ENCODE measurements around the gene CAB39L. TPM values are rescaled to one million over a fixed set of nuclear protein-coding genes. Genes with fewer than 3 reads are reported as not detected.

CAB39L gene
- total RNA-seq, 2 donors from 2014 or later, result 3.4 to 5.9 TPM

GRCh38 chr13:49453465-49453864, 9.6 kb upstream of the CAB39L start:
- no peak for DNase-seq
- peaks cover 24% of the 10 kb centered on the region for H3K4me1 Mint-ChIP-seq
- H3K4me3 Mint-ChIP-seq, result no peak overlapping the region
- no peaks in the 10 kb centered on the region for H3K27me3 Mint-ChIP-seq
- no peaks in the 10 kb centered on the region for H3K9me3 ChIP-seq (ENCODE audit: control insufficient read depth, low read length, poor library complexity, severe bottlenecking)
- no peak overlapping the region for H3K27ac Mint-ChIP-seq
- ATAC-seq, result no peak
- peaks cover 9% of the 10 kb centered on the region for H3K36me3 Mint-ChIP-seq (ENCODE audit: low read depth)

- Mint-ChIP-seq H3K4me3 (no peak overlapping the region), H3K27ac (no peak overlapping the region), H3K4me1 (peaks cover 23% of the 10 kb centered on the region), H3K36me3 (ENCODE audit: low read depth) (peaks cover 8% of the 10 kb centered on the region), H3K27me3 (no peaks in the 10 kb centered on the region)
- H3K9me3 ChIP-seq (ENCODE audit: control insufficient read depth, low read length, poor library complexity, severe bottlenecking), result no peaks in the 10 kb centered on the region
- DNase-seq (no peak), ATAC-seq (no peak)
Observed at GRCh38 chr13:49452725-49453457, 9.0 kb upstream of the CAB39L start.

- H3K4me1 Mint-ChIP-seq, result peaks cover 36% of the 10 kb centered on the region
- H3K9me3 ChIP-seq (ENCODE audit: control insufficient read depth, low read length, poor library complexity, severe bottlenecking), result no peaks in the 10 kb centered on the region
- no peaks in the 10 kb centered on the region for H3K27me3 Mint-ChIP-seq
- H3K27ac Mint-ChIP-seq, result peak overlapping the region; percentile 83
- ATAC-seq, result no peak
- DNase-seq, result no peak
- peaks cover 8% of the 10 kb centered on the region for H3K36me3 Mint-ChIP-seq (ENCODE audit: low read depth)
- H3K4me3 Mint-ChIP-seq, result peak overlapping the region; percentile 57
Observed at GRCh38 chr13:49450105-49450819, 6.4 kb upstream of the CAB39L start.

DNA sequence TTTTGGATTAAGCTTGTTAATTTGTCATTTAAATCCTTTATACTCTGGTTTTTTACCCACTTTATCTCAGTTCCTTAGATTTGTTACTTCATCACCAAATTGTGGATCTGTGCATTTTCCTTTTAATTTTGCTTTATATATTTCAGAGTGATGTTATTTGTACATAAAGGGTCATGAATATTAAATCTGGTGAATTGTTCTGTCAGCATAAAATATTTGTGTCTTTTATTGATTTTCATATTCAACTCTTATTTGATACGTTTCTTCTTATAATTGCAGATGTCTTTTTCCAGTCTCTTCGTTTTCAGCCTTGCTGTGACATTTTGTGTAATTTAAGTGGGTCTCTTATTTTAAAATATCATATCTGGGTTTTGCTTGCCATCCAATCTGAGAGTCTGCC, 4.9 kb upstream of the CAB39L start:
- Mint-ChIP-seq H3K4me1 (peaks cover 33% of the 10 kb centered on the region), H3K27me3 (no peaks in the 10 kb centered on the region), H3K27ac (peak overlapping the region; percentile 83), H3K4me3 (no peak overlapping the region), H3K36me3 (ENCODE audit: low read depth) (peaks cover 8% of the 10 kb centered on the region)
- H3K9me3 ChIP-seq (ENCODE audit: control insufficient read depth, low read length, poor library complexity, severe bottlenecking), result no peaks in the 10 kb centered on the region
- ATAC-seq, result no peak
- no peak for DNase-seq

DNA sequence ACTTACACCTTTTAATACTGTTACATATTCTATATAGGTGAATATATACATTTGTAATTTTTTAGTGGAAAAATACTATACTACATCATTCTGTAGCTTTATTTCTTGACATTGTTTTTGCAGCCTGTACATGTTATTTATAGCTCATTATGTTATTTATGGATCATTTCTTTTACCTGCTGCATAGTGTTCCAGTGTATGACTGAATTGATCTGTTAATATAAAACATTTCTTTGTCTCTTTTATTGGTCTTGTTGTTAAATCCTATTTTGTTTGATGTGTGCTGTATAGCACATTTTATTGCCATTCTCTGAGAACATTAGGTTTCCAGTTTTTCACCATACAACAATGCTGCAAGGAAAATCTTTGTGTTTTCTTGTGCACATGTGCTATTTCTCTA, 2.6 kb upstream of the CAB39L start:
- no peak for ATAC-seq
- H3K27ac Mint-ChIP-seq, result peak overlapping the region; percentile 83
- no peaks in the 10 kb centered on the region for H3K27me3 Mint-ChIP-seq
- H3K36me3 Mint-ChIP-seq (ENCODE audit: low read depth), result peaks cover 5% of the 10 kb centered on the region
- no peak for DNase-seq
- H3K9me3 ChIP-seq (ENCODE audit: control insufficient read depth, low read length, poor library complexity, severe bottlenecking), result no peaks in the 10 kb centered on the region
- H3K4me1 Mint-ChIP-seq, result peaks cover 31% of the 10 kb centered on the region
- H3K4me3 Mint-ChIP-seq, result peak overlapping the region; percentile 19

- H3K9me3 ChIP-seq (ENCODE audit: control insufficient read depth, low read length, poor library complexity, severe bottlenecking), result no peaks in the 10 kb centered on the region
- Mint-ChIP-seq H3K27me3 (no peaks in the 10 kb centered on the region), H3K4me3 (peak overlapping the region; percentile 86), H3K36me3 (ENCODE audit: low read depth) (no peaks in the 10 kb centered on the region), H3K27ac (peak overlapping the region; percentile 83), H3K4me1 (peaks cover 25% of the 10 kb centered on the region)
- peak; percentile 3 for ATAC-seq
- no peak for DNase-seq
Observed at GRCh38 chr13:49444524-49445395, 896 bp upstream of the CAB39L start.

DNA sequence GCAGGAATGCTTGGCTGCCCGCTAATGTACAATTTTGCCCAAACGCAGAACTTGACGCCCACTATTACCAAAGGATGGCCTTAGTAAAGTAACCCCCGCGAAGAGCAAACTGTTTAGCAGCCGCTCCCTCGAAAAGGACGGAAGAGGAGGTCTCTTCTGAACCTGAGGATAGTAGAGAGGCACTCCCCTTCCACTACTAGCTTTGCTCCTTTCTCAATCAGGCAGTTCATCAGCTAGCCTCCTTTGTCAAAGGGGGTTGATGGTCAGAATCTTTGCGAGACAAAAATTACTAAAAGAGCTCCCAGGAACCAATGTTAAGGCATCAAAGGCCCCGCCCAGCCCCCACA, 534 bp downstream of the CAB39L start:
- peaks cover 17% of the 10 kb centered on the region for H3K4me1 Mint-ChIP-seq
- DNase-seq (no peak), ATAC-seq (no peak)
- H3K36me3 Mint-ChIP-seq (ENCODE audit: low read depth), result no peaks in the 10 kb centered on the region
- H3K27ac Mint-ChIP-seq, result peak overlapping the region; percentile 83
- no peaks in the 10 kb centered on the region for H3K9me3 ChIP-seq (ENCODE audit: control insufficient read depth, low read length, poor library complexity, severe bottlenecking)
- peak overlapping the region; percentile 86 for H3K4me3 Mint-ChIP-seq
- no peaks in the 10 kb centered on the region for H3K27me3 Mint-ChIP-seq

- Mint-ChIP-seq H3K36me3 (ENCODE audit: low read depth) (no peaks in the 10 kb centered on the region), H3K4me1 (peaks cover 14% of the 10 kb centered on the region), H3K27me3 (no peaks in the 10 kb centered on the region), H3K27ac (no peak overlapping the region), H3K4me3 (peak overlapping the region; percentile 47)
- no peak for DNase-seq
- no peak for ATAC-seq
- no peaks in the 10 kb centered on the region for H3K9me3 ChIP-seq (ENCODE audit: control insufficient read depth, low read length, poor library complexity, severe bottlenecking)
Observed at GRCh38 chr13:49441846-49442245, 2.0 kb downstream of the CAB39L start.

DNA sequence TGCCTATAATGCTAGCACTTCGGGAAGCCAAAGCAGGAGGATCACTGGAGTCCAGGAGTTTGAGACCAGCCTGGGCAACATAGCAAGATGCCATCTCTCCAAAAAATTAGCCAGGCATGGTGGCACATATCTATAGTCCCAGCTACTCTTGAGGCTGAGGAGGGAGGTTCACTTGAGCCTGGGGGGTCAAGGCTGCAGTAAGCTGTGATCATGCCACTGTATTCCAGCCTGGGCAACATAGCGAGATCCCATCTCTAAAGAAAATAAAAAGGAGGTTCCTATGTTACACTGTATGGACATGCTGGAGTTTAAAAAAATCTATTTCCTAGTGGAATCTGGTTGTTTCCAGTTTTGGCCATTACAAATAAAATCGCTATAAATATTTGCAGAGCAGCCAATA, 2.6 kb downstream of the CAB39L start:
- Mint-ChIP-seq H3K36me3 (ENCODE audit: low read depth) (no peaks in the 10 kb centered on the region), H3K27me3 (no peaks in the 10 kb centered on the region), H3K27ac (no peak overlapping the region), H3K4me1 (peaks cover 14% of the 10 kb centered on the region), H3K4me3 (no peak overlapping the region)
- no peaks in the 10 kb centered on the region for H3K9me3 ChIP-seq (ENCODE audit: control insufficient read depth, low read length, poor library complexity, severe bottlenecking)
- ATAC-seq (no peak), DNase-seq (no peak)

DNA sequence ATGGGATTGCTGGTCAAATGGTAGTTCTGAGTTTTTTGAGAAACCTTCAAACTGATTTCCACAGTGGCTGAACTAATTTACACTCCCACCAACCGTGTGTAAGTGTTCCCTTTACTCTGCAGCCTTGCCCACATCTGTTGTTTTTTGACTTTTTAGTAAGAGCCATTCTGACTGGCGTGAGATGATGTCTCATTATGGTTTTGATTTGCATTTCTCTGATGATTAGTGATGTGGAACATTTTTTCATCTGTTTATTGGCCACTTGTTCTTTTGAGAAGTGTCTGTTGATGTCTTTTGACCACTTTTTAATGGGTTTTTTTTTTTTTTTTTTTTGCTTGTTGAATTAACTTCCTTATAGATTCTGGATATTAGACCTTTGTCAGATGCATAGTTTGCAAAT, 4.3 kb downstream of the CAB39L start:
- no peak for ATAC-seq
- Mint-ChIP-seq H3K36me3 (ENCODE audit: low read depth) (no peaks in the 10 kb centered on the region), H3K27ac (no peak overlapping the region)

GRCh38 chr13:49437705-49438104, 6.2 kb downstream of the CAB39L start:
- no peak overlapping the region for H3K4me3 Mint-ChIP-seq
- no peak overlapping the region for H3K27ac Mint-ChIP-seq
- no peak for DNase-seq
- H3K9me3 ChIP-seq (ENCODE audit: control insufficient read depth, low read length, poor library complexity, severe bottlenecking), result no peaks in the 10 kb centered on the region
- ATAC-seq, result no peak
- H3K27me3 Mint-ChIP-seq, result no peaks in the 10 kb centered on the region
- H3K36me3 Mint-ChIP-seq (ENCODE audit: low read depth), result peaks cover 5% of the 10 kb centered on the region
- H3K4me1 Mint-ChIP-seq, result peaks cover 8% of the 10 kb centered on the region

More for the DNA sequence above, 4.3 kb downstream of the CAB39L start:
- Mint-ChIP-seq H3K4me1 (peaks cover 9% of the 10 kb centered on the region), H3K4me3 (no peak overlapping the region), H3K27me3 (no peaks in the 10 kb centered on the region)
- no peaks in the 10 kb centered on the region for H3K9me3 ChIP-seq (ENCODE audit: control insufficient read depth, low read length, poor library complexity, severe bottlenecking)
- DNase-seq, result no peak

GRCh38 chr13:49436890-49437289, 7.0 kb downstream of the CAB39L start:
- peaks cover 8% of the 10 kb centered on the region for H3K4me1 Mint-ChIP-seq
- no peaks in the 10 kb centered on the region for H3K9me3 ChIP-seq (ENCODE audit: control insufficient read depth, low read length, poor library complexity, severe bottlenecking)
- H3K4me3 Mint-ChIP-seq, result no peak overlapping the region
- ATAC-seq (no peak), DNase-seq (no peak)
- H3K27ac Mint-ChIP-seq, result no peak overlapping the region
- no peaks in the 10 kb centered on the region for H3K27me3 Mint-ChIP-seq
- H3K36me3 Mint-ChIP-seq (ENCODE audit: low read depth), result peaks cover 5% of the 10 kb centered on the region

GRCh38 chr13:49435992-49436391, 7.9 kb downstream of the CAB39L start:
- peaks cover 5% of the 10 kb centered on the region for H3K36me3 Mint-ChIP-seq (ENCODE audit: low read depth)
- DNase-seq, result no peak
- H3K4me3 Mint-ChIP-seq, result no peak overlapping the region
- no peak overlapping the region for H3K27ac Mint-ChIP-seq
- no peak for ATAC-seq
- H3K27me3 Mint-ChIP-seq, result no peaks in the 10 kb centered on the region
- no peaks in the 10 kb centered on the region for H3K9me3 ChIP-seq (ENCODE audit: control insufficient read depth, low read length, poor library complexity, severe bottlenecking)
- H3K4me1 Mint-ChIP-seq, result peaks cover 9% of the 10 kb centered on the region

Data from T-helper 17 cell (primary cell).